Kidney epithelial cell (primary cell): Measurements from ENCODE around the gene PAQR3. TPM values are rescaled to one million over a fixed set of nuclear protein-coding genes. Genes with fewer than 3 reads are reported as not detected.

ENCODE experiments used
- DNase-seq: peaks from one replicate; pipeline ENCODE4 v3.0.0-alpha.2; 2010; ENCODE audit warnings: low read depth
- H3K27me3 ChIP-seq: 2 replicates; pipeline ENCODE4 v1.6.0; 2011; ENCODE audit warnings: low read length; ENCODE audit not compliant: control insufficient read depth, insufficient read depth
- H3K36me3 ChIP-seq: 2 replicates; pipeline ENCODE4 v1.5.1; 2011; ENCODE audit warnings: low read length; ENCODE audit not compliant: control insufficient read depth, insufficient read depth
- H3K4me3 ChIP-seq: 2 replicates; pipeline ENCODE4 v1.5.1; 2011; ENCODE audit warnings: low read depth, mild to moderate bottlenecking, control low read depth, low read length
- CTCF ChIP-seq: IDR thresholded peaks from 2 replicates; pipeline ENCODE4 v1.5.1; 2011; ENCODE audit warnings: mild to moderate bottlenecking, moderate library complexity, low read length, control low read depth, inconsistent platforms; ENCODE audit not compliant: insufficient read depth, poor library complexity, severe bottlenecking
- total RNA-seq: library from RNA; depleted of rRNA; stranded (reverse); fragments of >200 nt; gene quantifications from 2 replicates; pipeline ENCODE4 v1.2.3, GENCODE V29; 2015

Gene PAQR3
- total RNA-seq, 1 donor from 2014 or later: 79.0 TPM

DNA sequence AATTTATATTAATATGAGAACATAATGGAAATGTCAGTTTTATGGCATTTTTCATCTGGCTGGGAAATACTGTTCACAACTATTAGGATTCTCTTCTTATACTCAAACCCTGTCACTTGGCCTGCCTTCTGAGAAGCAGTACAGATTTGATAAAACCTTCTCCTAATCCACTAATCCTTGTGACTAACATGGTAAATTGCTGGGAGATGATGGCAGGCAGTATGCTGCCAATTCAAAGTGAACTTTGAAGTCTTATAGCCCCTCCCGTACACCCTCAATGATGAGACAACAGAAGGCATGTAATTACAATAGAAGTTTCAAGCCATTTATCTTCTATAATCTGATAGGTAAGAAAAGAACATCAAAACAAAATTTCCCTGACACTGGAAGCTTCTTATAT lies 36.9 kb downstream of the PAQR3 start:
- no peak for DNase-seq
- Histone ChIP-seq H3K36me3 (no peaks in the 10 kb centered on the region), H3K4me3 (no peak overlapping the region), H3K27me3 (no peaks in the 10 kb centered on the region)
- no peak for TF ChIP-seq CTCF

- TF ChIP-seq CTCF: no peak
- Histone ChIP-seq H3K4me3 (no peak overlapping the region), H3K27me3 (no peaks in the 10 kb centered on the region), H3K36me3 (no peaks in the 10 kb centered on the region)
- DNase-seq: no peak
Observed at GRCh38 chr4:78901882-78902281, 37.4 kb downstream of the PAQR3 start.

GRCh38 chr4:78899302-78899701 lies 39.9 kb downstream of the PAQR3 start:
- Histone ChIP-seq H3K36me3 (no peaks in the 10 kb centered on the region), H3K27me3 (no peaks in the 10 kb centered on the region), H3K4me3 (no peak overlapping the region)
- no peak for DNase-seq
- no peak for TF ChIP-seq CTCF

DNA sequence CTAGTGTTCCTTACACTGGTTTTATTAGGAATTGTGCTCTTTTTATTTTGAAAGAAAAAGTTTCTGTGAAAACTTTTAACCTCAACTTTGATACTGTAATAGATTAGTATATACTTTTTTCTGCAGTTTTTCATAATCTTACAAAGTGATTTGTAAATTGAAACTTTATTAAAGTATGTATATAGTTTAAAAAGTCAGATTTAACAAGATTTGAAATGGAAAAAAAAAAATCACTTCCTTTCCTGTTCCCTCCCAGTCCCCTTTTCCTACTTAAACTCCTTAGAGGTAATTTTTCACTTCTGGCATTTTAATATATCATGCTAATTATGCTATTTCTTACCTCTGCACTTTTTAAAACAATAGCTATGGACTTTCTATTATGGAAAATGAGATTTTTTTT lies 49.3 kb downstream of the PAQR3 start:
- Histone ChIP-seq H3K4me3 (no peak overlapping the region), H3K36me3 (no peaks in the 10 kb centered on the region), H3K27me3 (no peaks in the 10 kb centered on the region)
- DNase-seq: no peak
- TF ChIP-seq CTCF: no peak

GRCh38 chr4:78885598-78885997 lies 53.6 kb downstream of the PAQR3 start:
- Histone ChIP-seq H3K36me3 (no peaks in the 10 kb centered on the region), H3K27me3 (no peaks in the 10 kb centered on the region), H3K4me3 (no peak overlapping the region)
- TF ChIP-seq CTCF: no peak
- DNase-seq: no peak

- no peaks in the 10 kb centered on the region for H3K27me3 ChIP-seq
- no peak for DNase-seq
- no peaks in the 10 kb centered on the region for H3K36me3 ChIP-seq
- no peak overlapping the region for H3K4me3 ChIP-seq
- no peak for TF ChIP-seq CTCF
Observed at GRCh38 chr4:78880874-78881492, 58.3 kb downstream of the PAQR3 start.
